ENCODE measurements around the gene PCBD2.

PCBD2 gene

DNA sequence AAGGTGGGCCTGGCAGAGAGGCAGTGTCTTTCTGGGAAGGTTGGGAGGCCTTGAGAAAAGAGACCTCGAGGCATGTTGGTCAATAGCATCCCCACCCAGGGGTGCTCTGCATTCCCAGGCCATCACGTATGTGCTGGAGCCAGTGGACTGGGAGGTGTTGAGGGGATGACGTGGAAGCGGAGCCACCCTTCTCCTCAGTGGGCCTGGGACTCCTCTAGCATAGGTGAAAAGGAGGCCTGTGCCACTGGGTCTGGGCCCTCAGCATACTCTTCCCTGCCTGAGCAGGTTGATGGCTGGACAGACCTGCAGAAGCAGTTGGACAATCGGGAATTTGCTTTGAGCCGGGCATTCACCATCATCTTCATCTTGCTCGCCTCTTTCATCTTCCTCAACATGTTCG, 103.6 kb downstream of the PCBD2 start:
- no peak for DNase-seq

DNA sequence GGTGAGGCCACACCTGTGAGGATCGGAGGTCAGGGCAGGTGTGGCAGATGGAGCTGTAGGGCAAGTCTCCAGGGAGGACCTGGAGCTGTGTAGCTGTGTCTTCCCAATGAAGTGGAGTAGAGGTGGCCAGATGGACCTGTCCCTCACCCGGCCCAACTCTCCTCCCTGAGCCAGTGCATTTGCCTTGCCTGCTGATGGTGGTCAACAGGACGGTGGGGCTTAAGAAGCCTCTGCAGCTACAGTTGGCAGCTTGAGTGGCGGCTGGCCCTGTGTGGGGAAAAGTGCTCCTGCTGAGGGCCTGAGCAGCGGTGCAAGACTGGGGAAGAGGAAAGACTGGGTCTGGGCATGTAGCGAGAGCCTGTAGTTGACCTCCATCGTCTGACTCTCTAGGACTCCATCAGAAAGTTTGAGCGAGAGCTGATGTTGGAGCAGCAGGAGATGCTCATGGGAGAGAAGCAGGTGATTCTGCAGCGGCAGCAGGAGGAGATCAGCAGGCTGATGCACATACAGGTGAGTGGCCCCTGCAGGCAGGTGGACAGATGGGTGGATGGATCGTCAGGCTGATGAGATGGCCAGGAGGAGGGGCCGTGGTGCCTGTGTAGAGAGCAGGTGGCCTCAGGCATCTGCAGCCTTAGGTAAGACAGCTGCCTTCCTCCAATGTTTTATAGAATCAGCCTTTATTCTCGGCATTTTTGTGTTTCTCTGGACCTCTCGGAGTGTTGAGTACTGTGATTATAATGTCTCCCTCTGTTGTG, 104.2 kb downstream of the PCBD2 start:
- no peak for DNase-seq

DNA sequence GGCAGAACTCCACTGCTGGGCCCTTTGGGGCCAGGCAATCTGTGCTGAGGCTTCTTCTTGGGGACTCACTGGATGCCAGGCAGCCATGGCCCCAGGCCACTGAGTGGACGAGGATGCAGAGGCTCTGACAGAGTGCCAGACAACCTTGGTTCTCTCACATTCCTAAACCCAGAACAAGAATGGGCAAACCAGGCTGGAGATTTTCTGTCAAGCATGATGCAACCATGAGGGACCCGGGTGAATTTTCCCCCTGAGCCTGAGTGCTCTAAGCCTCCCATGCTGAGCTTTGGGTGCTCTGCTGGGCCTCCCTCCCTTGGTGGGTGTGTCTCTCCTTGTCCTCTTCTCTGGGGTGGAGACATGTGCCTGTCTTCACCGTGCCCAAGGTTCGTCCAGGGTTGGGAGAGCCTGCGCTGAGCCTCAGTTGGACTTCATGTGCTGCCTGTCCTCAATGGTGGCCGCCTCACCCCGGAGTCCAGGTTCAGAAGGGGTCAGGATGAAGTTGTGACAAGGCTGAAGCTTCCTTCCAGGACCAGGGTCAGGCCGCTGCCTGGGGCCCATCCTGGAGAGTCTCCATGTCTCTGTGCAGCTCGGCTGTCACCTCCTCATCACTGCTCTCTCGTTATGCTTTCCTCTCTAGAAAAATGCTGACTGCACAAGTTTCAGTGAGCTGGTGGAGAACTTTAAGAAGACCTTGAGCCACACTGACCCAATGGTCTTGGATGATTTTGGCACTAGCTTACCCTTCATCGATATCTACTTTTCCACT, 105.0 kb downstream of the PCBD2 start:
- no peak for DNase-seq

DNA sequence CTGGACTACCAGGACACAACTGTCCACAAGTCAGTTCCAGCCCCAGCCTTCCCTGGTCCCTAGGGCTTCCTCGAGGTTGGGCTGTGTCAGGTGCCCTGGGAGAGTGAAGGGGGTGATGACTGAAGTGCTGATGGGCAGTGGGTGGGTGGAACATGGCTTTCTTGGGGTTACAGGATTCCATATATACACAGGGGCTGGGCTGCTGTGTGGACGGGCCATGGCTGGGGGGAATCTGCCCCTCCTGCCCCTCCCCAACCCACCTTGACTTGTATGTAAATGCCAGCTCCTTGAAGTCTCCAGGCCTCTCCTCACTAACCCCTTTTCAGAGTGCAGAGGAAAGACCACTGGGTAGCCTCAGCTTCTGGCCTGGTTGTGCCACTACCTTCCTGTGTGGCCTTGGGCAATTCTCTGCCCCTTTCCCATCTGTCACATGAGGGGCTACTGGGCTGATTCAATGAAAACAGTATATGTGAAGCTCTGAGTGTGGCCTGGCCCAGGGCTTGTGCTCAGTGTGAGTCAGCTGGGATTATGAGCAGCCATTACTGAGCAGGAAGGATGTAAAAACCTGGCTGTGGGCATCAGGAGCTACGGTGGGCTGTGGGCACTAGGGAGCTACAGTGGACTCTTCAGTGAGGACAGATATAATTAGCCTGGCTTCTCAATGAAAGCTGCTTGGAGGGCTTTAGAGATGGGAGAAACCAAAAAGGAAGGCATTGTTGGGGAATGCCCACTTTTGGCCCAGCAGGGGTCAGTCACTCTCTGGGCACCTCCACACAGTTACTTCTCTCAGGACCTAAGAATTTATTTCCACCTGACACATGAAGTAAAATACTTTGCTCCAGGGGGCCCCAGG, 105.8 kb downstream of the PCBD2 start:
- DNase-seq: no peak

DNA sequence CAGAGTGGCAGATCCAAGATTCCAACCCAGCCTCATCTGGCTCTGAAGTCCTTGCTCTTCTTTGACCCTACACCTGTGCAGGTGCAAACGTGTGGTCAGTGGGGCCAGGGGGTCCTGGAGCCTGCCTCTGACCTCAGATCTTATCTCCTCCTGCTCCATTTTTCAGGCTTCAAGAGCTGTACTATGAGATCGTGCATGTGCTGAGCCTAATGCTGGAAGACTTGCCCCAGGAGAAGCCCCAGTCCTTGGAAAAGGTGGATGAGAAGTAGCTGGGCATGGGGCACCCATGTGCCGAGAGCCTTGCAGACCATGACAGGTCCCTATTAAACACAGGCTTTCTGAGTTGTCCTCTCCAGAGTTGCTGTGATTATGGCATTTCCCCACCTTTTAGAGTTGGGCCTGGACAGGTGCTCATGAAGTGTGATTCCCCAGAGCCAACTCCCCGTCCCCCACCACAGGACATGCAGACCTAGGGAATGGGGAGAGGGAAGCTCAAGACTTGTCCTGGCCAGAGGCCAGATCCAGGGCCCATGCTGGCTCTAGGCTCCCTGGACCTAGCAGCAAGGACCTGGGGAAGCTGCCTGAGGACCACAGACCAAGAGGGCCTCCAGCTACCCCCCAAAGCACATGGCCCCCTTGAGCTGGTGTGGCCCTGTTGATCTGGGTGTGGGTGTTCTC, 106.6 kb downstream of the PCBD2 start:
- no peak for DNase-seq

DNA sequence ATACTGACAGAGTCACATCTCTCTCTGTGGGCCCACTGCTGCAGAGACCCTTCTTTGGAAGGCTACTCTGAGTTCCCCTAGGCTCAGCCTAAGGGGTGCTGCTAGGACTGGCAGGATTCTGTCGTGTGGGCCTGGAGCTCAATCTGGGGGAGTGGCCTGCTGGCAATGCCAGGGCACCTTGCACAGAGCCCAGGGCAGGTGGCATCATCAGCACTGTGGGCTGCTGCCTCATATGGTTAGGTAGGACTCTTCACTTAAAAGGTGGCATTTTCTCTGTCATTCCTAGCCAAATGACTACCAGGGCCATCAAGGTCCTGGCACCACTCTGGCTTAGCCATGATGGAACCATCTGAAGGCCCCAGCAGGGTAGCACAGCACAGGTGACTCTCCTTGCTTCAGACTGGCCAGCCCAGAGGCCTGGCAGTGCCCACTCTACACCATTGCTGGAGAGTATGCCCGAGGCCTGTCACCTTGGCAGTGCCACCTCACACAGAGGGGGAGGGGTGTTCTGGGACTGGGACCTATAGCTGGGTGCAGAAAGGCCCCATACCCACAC, 107.2 kb downstream of the PCBD2 start:
- no peak for DNase-seq

Measured in NK-92 treated with Interleukin-12 subunit alpha and Interleukin-12 subunit beta, amount 100 ng/mL, for 24 hours (cell line).